Activated CD8-positive, alpha-beta memory T cell treated with anti-CD3 and anti-CD28 coated beads for 24 hours (primary cell): ENCODE data around the gene KITLG.
"Not testable (repeated sequence)": the region's sequence is repeated elsewhere in the genome, so short reads cannot be mapped to it uniquely, and the experiment has no call there.

Source experiments
- DNase-seq: peaks from one replicate; pipeline ENCODE4 v3.0.0-alpha.2; 2020

The KITLG gene

GRCh38 chr12:88575361-88575970 is 4.8 kb downstream of the KITLG start:
- no peak for DNase-seq

GRCh38 chr12:88574278-88574677 is 6.0 kb downstream of the KITLG start:
- DNase-seq, result no peak

- no peak for DNase-seq
Measured at GRCh38 chr12:88573583-88573982, 6.7 kb downstream of the KITLG start.

- no peak for DNase-seq
Measured at GRCh38 chr12:88572781-88573549, 7.3 kb downstream of the KITLG start.

GRCh38 chr12:88571543-88571942 is 8.7 kb downstream of the KITLG start:
- DNase-seq, result no peak

GRCh38 chr12:88570103-88570502 is 10.2 kb downstream of the KITLG start:
- no peak for DNase-seq

- no peak for DNase-seq
Measured at GRCh38 chr12:88566430-88566829, 13.8 kb downstream of the KITLG start.

GRCh38 chr12:88562846-88563582 is 17.3 kb downstream of the KITLG start:
- DNase-seq, result no peak

GRCh38 chr12:88562151-88562550 is 18.1 kb downstream of the KITLG start:
- no peak for DNase-seq

- DNase-seq, result no peak
Measured at GRCh38 chr12:88559772-88560171, 20.5 kb downstream of the KITLG start.

GRCh38 chr12:88559199-88559598 is 21.1 kb downstream of the KITLG start:
- DNase-seq, result no peak

GRCh38 chr12:88558340-88558867 is 21.9 kb downstream of the KITLG start:
- DNase-seq, result no peak

GRCh38 chr12:88556213-88556774 is 24.0 kb downstream of the KITLG start:
- DNase-seq, result no peak

- no peak for DNase-seq
Measured at GRCh38 chr12:88553941-88554658, 26.2 kb downstream of the KITLG start.

- DNase-seq, result no peak
Measured at GRCh38 chr12:88552610-88553079, 27.6 kb downstream of the KITLG start.

GRCh38 chr12:88549929-88550328 is 30.3 kb downstream of the KITLG start:
- no peak for DNase-seq

- not testable (repeated sequence) for DNase-seq
Measured at GRCh38 chr12:88547949-88548348, 32.3 kb downstream of the KITLG start.

- no peak for DNase-seq
Measured at GRCh38 chr12:88546853-88547252, 33.4 kb downstream of the KITLG start.

GRCh38 chr12:88546226-88546625 is 34.0 kb downstream of the KITLG start:
- DNase-seq, result no peak

GRCh38 chr12:88544991-88545980 is 35.0 kb downstream of the KITLG start:
- no peak for DNase-seq

- no peak for DNase-seq
Measured at GRCh38 chr12:88539893-88540292, 40.4 kb downstream of the KITLG start.
